GM04504 (cell line): ENCODE data around the gene AGER.

Source experiments
- DNase-seq: peaks from one replicate; pipeline ENCODE4 v3.0.0-alpha.2; 2012; ENCODE audit warnings: low read depth

The AGER gene

GRCh38 chr6:32168807-32169591, 15.1 kb downstream of the AGER start:
- DNase-seq: no peak

GRCh38 chr6:32168350-32168749, 15.7 kb downstream of the AGER start:
- DNase-seq: no peak

GRCh38 chr6:32167761-32168262, 16.2 kb downstream of the AGER start:
- no peak for DNase-seq

GRCh38 chr6:32167154-32167760, 16.8 kb downstream of the AGER start:
- no peak for DNase-seq

- no peak for DNase-seq
Measured at GRCh38 chr6:32166411-32167061, 17.5 kb downstream of the AGER start.

GRCh38 chr6:32164295-32164694, 19.8 kb downstream of the AGER start, which contains the start of gene EGFL8:
Gene EGFL8 (plus strand): TSS chr6:32164595. CDS start chr6:32166166, 1,571 bp downstream.
- no peak for DNase-seq

- DNase-seq: no peak
Measured at GRCh38 chr6:32163559-32164258, 20.3 kb downstream of the AGER start.

- no peak for DNase-seq
Measured at GRCh38 chr6:32158052-32158451, 26.0 kb downstream of the AGER start.

- no peak for DNase-seq
Measured at GRCh38 chr6:32156891-32157290, 27.2 kb downstream of the AGER start.

GRCh38 chr6:32154514-32155161, 29.4 kb downstream of the AGER start:
- DNase-seq: no peak

GRCh38 chr6:32153564-32154513, 30.2 kb downstream of the AGER start, which contains the start of gene PPT2:
Gene PPT2 (plus strand): TSS chr6:32154141. CDS start chr6:32154595, 454 bp downstream.
- peak; percentile 78 for DNase-seq

- DNase-seq: no peak
Measured at GRCh38 chr6:32152769-32153563, 31.1 kb downstream of the AGER start.

- DNase-seq: no peak
Measured at GRCh38 chr6:32151863-32152768, 31.9 kb downstream of the AGER start, which contains the start of gene PRRT1. Gene PRRT1 (minus strand): TSS chr6:32151939. CDS start chr6:32151827, 112 bp downstream.

- no peak for DNase-seq
Measured at GRCh38 chr6:32151181-32151862, 32.7 kb downstream of the AGER start.

GRCh38 chr6:32149932-32150870, 33.9 kb downstream of the AGER start:
- no peak for DNase-seq

GRCh38 chr6:32149092-32149755, 34.8 kb downstream of the AGER start:
- no peak for DNase-seq
